ENCODE results near the gene GRIN1. TPM values are rescaled to one million over a fixed set of nuclear protein-coding genes. Genes with fewer than 3 reads are reported as not detected.

Gene GRIN1
- total RNA-seq, 2 donors from 2014 or later: not detected

- H3K4me3 ChIP-seq: no peak overlapping the region
- no peak for TF ChIP-seq CTCF (IDR thresholded peaks at IDR 0.05)
- H3K36me3 ChIP-seq: no peaks in the 10 kb centered on the region
- H3K4me1 ChIP-seq: peaks cover 0 to 37% of the 10 kb centered on the region in 2 donors
- H3K27me3 ChIP-seq: peaks cover 20 to 50% of the 10 kb centered on the region in 2 donors
- no peak for DNase-seq (ENCODE audit: low spot score)
- no peak overlapping the region for H3K27ac ChIP-seq
- H3K9me3 ChIP-seq: no peaks in the 10 kb centered on the region
Measured at GRCh38 chr9:137159105-137160053, 20.4 kb downstream of the GRIN1 start.

GRCh38 chr9:137160054-137160425, 21.1 kb downstream of the GRIN1 start:
- Histone ChIP-seq H3K4me1 (peaks cover 0 to 37% of the 10 kb centered on the region in 2 donors), H3K27ac (no peak overlapping the region), H3K27me3 (peaks cover 26 to 56% of the 10 kb centered on the region in 2 donors), H3K4me3 (no peak overlapping the region), H3K36me3 (no peaks in the 10 kb centered on the region), H3K9me3 (no peaks in the 10 kb centered on the region)
- TF ChIP-seq CTCF (IDR thresholded peaks at IDR 0.05): no peak
- no peak for DNase-seq (ENCODE audit: low spot score)

GRCh38 chr9:137160716-137161557, 22.0 kb downstream of the GRIN1 start:
- DNase-seq (ENCODE audit: low spot score): no peak
- Histone ChIP-seq H3K36me3 (no peaks in the 10 kb centered on the region), H3K27me3 (peaks cover 33 to 64% of the 10 kb centered on the region in 2 donors)

GRCh38 chr9:137161558-137162486, 22.9 kb downstream of the GRIN1 start:
- H3K4me3 ChIP-seq: peak overlapping the region in 1 of 2 donors; percentile 4
- no peak for DNase-seq (ENCODE audit: low spot score)
- no peaks in the 10 kb centered on the region for H3K36me3 ChIP-seq
- H3K27ac ChIP-seq: no peak overlapping the region
- no peaks in the 10 kb centered on the region for H3K9me3 ChIP-seq
- TF ChIP-seq CTCF (IDR thresholded peaks at IDR 0.05): no peak
- peaks cover 41 to 73% of the 10 kb centered on the region in 2 donors for H3K27me3 ChIP-seq
- H3K4me1 ChIP-seq: peaks cover 0 to 34% of the 10 kb centered on the region in 2 donors

More at GRCh38 chr9:137160716-137161557, 22.0 kb downstream of the GRIN1 start:
- no peak overlapping the region for H3K4me3 ChIP-seq
- H3K4me1 ChIP-seq: peaks cover 0 to 37% of the 10 kb centered on the region in 2 donors
- H3K27ac ChIP-seq: no peak overlapping the region
- no peak for TF ChIP-seq CTCF (IDR thresholded peaks at IDR 0.05)
- no peaks in the 10 kb centered on the region for H3K9me3 ChIP-seq

Measured in right atrium auricular region (tissue), 2 donors.